Fibroblast of lung (primary cell): ENCODE data around the gene CSF2.
"Not testable (repeated sequence)": the region's sequence is repeated elsewhere in the genome, so short reads cannot be mapped to it uniquely, and the experiment has no call there.

ENCODE experiments used
- EZH2 ChIP-seq: IDR thresholded peaks from 2 replicates; pipeline ENCODE4 v1.5.1; 2012; ENCODE audit warnings: low read length, control low read depth, mild to moderate bottlenecking; ENCODE audit errors: missing control alignments
- TF ChIP-seq, protein P1 (sequence below), 2 donors: IDR thresholded peaks in 1 of 2; conservative IDR thresholded peaks in 1 of 2; 1 replicate in 1 of 2; 2 replicates in 1 of 2; pipeline ENCODE4 v1.5.1; 2011 to 2012; ENCODE audit warnings: low read length in 2 of 2, control low read depth in 1 of 2, inconsistent platforms in 1 of 2, low read depth in 1 of 2, mild to moderate bottlenecking in 1 of 2

DNA sequence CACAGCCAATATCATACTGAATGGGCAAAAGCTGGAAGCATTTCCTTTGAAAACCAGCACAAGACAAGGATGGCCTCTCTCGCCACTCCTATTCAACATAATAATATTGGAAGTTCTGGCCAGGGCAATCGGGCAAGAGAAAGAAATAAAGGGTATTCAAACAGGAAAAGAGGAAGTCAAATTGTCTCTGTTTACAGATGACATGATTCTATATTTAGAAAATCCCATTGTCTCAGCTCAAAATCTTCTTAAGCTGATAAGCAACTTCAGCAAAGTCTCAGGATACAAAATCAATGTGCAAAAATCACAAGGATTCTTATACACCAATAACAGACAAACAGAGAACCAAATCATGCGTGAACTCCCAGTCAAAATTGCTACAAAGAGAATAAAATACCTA lies 47.1 kb downstream of the CSF2 start:
- TF ChIP-seq, protein P1, sequence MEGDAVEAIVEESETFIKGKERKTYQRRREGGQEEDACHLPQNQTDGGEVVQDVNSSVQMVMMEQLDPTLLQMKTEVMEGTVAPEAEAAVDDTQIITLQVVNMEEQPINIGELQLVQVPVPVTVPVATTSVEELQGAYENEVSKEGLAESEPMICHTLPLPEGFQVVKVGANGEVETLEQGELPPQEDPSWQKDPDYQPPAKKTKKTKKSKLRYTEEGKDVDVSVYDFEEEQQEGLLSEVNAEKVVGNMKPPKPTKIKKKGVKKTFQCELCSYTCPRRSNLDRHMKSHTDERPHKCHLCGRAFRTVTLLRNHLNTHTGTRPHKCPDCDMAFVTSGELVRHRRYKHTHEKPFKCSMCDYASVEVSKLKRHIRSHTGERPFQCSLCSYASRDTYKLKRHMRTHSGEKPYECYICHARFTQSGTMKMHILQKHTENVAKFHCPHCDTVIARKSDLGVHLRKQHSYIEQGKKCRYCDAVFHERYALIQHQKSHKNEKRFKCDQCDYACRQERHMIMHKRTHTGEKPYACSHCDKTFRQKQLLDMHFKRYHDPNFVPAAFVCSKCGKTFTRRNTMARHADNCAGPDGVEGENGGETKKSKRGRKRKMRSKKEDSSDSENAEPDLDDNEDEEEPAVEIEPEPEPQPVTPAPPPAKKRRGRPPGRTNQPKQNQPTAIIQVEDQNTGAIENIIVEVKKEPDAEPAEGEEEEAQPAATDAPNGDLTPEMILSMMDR (conservative IDR thresholded peaks at IDR 0.05 in 1 of 2, IDR thresholded peaks at IDR 0.05 in 1 of 2; ENCODE audit: low read depth in 1 of 2, low read length in 2 of 2) = not testable (repeated sequence)
- not testable (repeated sequence) for TF ChIP-seq EZH2
